Osteoblast (primary cell): ENCODE results near the gene AADACL3. TPM values are rescaled to one million over a fixed set of nuclear protein-coding genes. Genes with fewer than 3 reads are reported as not detected.

Source experiments
- DNase-seq: peaks from one replicate; pipeline ENCODE4 v3.0.0; 2011; ENCODE audit warnings: low spot score, mixed read lengths; ENCODE audit not compliant: insufficient read length; ENCODE audit errors: missing footprints
- H2AFZ ChIP-seq: 2 replicates; pipeline ENCODE4 v1.6.0; 2011; ENCODE audit warnings: mild to moderate bottlenecking, low read length
- H3K27ac ChIP-seq: 2 replicates; pipeline ENCODE4 v1.5.1; 2011; ENCODE audit warnings: mild to moderate bottlenecking, low read depth, low read length, moderate library complexity
- H3K27me3 ChIP-seq: 2 replicates; pipeline ENCODE4 v1.6.0; 2012; ENCODE audit warnings: mild to moderate bottlenecking, control low read depth, inconsistent platforms, low read length, moderate library complexity; ENCODE audit not compliant: insufficient read depth
- H3K36me3 ChIP-seq: 2 replicates; pipeline ENCODE4 v1.5.1; 2011; ENCODE audit warnings: mild to moderate bottlenecking, low read length, control low read depth, moderate library complexity; ENCODE audit not compliant: insufficient read depth
- H3K4me1 ChIP-seq: 2 replicates; pipeline ENCODE4 v1.5.1; 2011; ENCODE audit warnings: mild to moderate bottlenecking, low read length, control low read depth, moderate library complexity; ENCODE audit not compliant: insufficient read depth
- H3K4me2 ChIP-seq: 2 replicates; pipeline ENCODE4 v1.6.0; 2011; ENCODE audit warnings: mild to moderate bottlenecking, low read length; ENCODE audit not compliant: insufficient read depth
- H3K4me3 ChIP-seq: fragments of 200-600 bp; sonication (generic); 3 replicates; pipeline ENCODE4 v1.5.1; 2012; ENCODE audit warnings: mild to moderate bottlenecking, low read length, inconsistent platforms; ENCODE audit not compliant: insufficient read depth
- H3K79me2 ChIP-seq: 2 replicates; pipeline ENCODE4 v1.6.0; 2012; ENCODE audit warnings: mild to moderate bottlenecking, low read length, control low read depth, inconsistent platforms; ENCODE audit not compliant: insufficient read depth
- H3K9me3 ChIP-seq: 2 replicates; pipeline ENCODE4 v1.5.1; 2011; ENCODE audit warnings: low read depth, low read length, control low read depth
- H4K20me1 ChIP-seq: 2 replicates; pipeline ENCODE4 v1.6.0; 2012; ENCODE audit warnings: mild to moderate bottlenecking, low read length, control low read depth; ENCODE audit not compliant: insufficient read depth
- total RNA-seq: library from RNA; depleted of rRNA; stranded (reverse); fragments of >200 nt; gene quantifications from 2 replicates; pipeline ENCODE4 v1.2.3, GENCODE V29; 2012
- TF ChIP-seq, protein P1 (sequence below): IDR thresholded peaks from 2 replicates; pipeline ENCODE4 v1.5.1; 2011; ENCODE audit warnings: mild to moderate bottlenecking, low read depth, low read length, moderate library complexity; ENCODE audit errors: extremely low read depth

Gene AADACL3
- total RNA-seq, 1 donor = not detected

DNA sequence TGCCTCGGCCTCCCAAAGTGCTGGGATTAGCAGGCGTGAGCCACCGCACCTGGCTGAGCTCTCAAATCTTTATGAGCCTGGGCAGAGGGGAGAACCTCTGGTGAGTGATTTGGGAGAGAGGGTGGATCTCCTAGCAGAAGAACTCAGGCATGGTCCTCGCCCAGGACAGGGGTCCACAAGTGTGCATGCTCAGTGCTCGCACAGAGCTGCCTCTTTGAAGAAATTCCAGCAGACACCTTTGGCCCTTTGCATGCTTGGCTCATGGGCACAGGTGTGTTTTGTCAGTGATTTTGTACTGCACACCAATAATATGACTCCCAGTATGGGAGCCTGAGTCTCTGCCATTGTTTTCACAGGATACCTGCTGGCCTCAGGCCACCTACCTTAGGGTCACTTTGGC, 45.9 kb downstream of the AADACL3 start:
- Histone ChIP-seq H4K20me1 (no peaks in the 10 kb centered on the region), H3K27ac (no peak overlapping the region), H3K79me2 (no peaks in the 10 kb centered on the region), H3K27me3 (no peaks in the 10 kb centered on the region), H3K9me3 (no peaks in the 10 kb centered on the region), H3K4me1 (no peaks in the 10 kb centered on the region), H2AFZ (no peak overlapping the region), H3K4me3 (no peak overlapping the region), H3K36me3 (no peaks in the 10 kb centered on the region), H3K4me2 (no peak overlapping the region)
- TF ChIP-seq, protein P1, sequence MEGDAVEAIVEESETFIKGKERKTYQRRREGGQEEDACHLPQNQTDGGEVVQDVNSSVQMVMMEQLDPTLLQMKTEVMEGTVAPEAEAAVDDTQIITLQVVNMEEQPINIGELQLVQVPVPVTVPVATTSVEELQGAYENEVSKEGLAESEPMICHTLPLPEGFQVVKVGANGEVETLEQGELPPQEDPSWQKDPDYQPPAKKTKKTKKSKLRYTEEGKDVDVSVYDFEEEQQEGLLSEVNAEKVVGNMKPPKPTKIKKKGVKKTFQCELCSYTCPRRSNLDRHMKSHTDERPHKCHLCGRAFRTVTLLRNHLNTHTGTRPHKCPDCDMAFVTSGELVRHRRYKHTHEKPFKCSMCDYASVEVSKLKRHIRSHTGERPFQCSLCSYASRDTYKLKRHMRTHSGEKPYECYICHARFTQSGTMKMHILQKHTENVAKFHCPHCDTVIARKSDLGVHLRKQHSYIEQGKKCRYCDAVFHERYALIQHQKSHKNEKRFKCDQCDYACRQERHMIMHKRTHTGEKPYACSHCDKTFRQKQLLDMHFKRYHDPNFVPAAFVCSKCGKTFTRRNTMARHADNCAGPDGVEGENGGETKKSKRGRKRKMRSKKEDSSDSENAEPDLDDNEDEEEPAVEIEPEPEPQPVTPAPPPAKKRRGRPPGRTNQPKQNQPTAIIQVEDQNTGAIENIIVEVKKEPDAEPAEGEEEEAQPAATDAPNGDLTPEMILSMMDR = no peak
- DNase-seq = no peak

DNA sequence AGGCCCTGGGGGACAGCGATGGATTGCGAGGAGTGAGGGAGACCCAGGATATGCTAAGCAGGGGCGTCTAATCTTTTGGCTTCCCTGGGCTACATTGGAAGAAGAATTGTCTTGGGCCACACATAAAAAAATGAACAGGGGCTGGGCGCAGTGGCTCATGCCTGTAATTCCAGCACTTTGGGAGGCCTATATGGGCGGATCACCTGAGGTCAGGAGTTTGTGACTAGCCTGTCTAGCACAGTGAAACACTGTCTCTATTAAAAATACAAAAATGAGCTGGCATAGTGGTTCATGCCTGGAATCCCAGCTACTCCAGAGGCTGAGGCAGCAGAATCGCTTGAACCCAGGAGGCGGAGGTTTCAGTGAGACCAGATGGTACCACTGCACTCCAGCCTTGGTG, 46.9 kb downstream of the AADACL3 start:
- no peak for DNase-seq
- TF ChIP-seq, protein P1 = no peak
- no peak overlapping the region for H3K4me2 ChIP-seq
- H3K4me3 ChIP-seq = no peak overlapping the region
- H3K9me3 ChIP-seq = no peaks in the 10 kb centered on the region
- no peak overlapping the region for H3K27ac ChIP-seq
- H3K79me2 ChIP-seq = no peaks in the 10 kb centered on the region
- H2AFZ ChIP-seq = no peak overlapping the region
- H3K4me1 ChIP-seq = no peaks in the 10 kb centered on the region
- H3K27me3 ChIP-seq = no peaks in the 10 kb centered on the region
- H4K20me1 ChIP-seq = no peaks in the 10 kb centered on the region
- H3K36me3 ChIP-seq = no peaks in the 10 kb centered on the region

DNA sequence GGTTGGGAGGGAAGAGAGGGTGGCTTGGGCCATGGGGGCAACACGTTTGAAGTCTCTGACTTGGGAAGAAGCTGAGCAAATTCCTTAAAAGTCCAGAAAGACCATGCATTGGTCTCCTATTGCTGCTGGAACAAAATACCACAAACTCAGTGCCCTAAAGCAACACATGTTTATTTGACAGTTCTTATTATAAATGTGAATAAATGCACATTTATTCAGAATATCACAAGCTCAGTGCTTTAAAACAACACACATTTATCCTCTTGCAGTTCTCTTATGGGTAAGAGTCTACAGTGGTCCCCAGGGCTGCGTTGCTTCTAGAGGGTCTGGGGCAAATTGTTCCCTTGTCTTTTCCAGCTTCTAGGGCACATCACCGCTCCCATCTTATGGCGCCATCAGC, 47.6 kb downstream of the AADACL3 start:
- H3K4me3 ChIP-seq = no peak overlapping the region
- no peak overlapping the region for H2AFZ ChIP-seq
- no peak overlapping the region for H3K4me2 ChIP-seq
- no peaks in the 10 kb centered on the region for H3K79me2 ChIP-seq
- no peaks in the 10 kb centered on the region for H4K20me1 ChIP-seq
- no peaks in the 10 kb centered on the region for H3K4me1 ChIP-seq
- TF ChIP-seq, protein P1 = no peak
- no peaks in the 10 kb centered on the region for H3K36me3 ChIP-seq
- no peak for DNase-seq
- H3K27me3 ChIP-seq = no peaks in the 10 kb centered on the region
- no peak overlapping the region for H3K27ac ChIP-seq
- no peaks in the 10 kb centered on the region for H3K9me3 ChIP-seq

DNA sequence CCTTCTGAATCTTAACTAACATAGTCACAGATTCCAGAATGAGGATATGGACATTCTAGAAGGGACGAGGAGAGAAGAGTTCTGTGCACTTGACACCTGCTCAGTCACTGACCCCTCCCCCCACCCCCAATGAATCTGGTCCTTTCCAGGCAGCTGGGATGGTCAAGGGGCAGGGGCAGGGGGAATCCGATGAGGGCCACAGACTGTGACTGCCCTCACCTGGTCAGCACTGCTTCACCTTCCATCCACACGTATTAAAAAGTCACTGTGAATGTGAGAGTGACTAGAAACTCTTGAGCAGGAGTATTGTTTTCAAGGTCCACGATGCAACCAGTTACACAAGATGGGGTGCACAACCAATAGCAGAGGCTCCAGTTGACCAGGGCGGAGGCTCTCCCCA, 48.1 kb downstream of the AADACL3 start:
- Histone ChIP-seq H3K4me1 (no peaks in the 10 kb centered on the region), H3K27ac (no peak overlapping the region), H3K27me3 (no peaks in the 10 kb centered on the region), H3K79me2 (no peaks in the 10 kb centered on the region), H3K9me3 (no peaks in the 10 kb centered on the region), H3K4me2 (no peak overlapping the region), H3K36me3 (no peaks in the 10 kb centered on the region), H2AFZ (no peak overlapping the region), H3K4me3 (no peak overlapping the region), H4K20me1 (no peaks in the 10 kb centered on the region)
- DNase-seq = no peak
- TF ChIP-seq, protein P1 = no peak
